ENCODE data around the gene PPIB.
"Not testable (repeated sequence)": the region's sequence is repeated elsewhere in the genome, so short reads cannot be mapped to it uniquely, and the experiment has no call there.

Gene PPIB

DNA sequence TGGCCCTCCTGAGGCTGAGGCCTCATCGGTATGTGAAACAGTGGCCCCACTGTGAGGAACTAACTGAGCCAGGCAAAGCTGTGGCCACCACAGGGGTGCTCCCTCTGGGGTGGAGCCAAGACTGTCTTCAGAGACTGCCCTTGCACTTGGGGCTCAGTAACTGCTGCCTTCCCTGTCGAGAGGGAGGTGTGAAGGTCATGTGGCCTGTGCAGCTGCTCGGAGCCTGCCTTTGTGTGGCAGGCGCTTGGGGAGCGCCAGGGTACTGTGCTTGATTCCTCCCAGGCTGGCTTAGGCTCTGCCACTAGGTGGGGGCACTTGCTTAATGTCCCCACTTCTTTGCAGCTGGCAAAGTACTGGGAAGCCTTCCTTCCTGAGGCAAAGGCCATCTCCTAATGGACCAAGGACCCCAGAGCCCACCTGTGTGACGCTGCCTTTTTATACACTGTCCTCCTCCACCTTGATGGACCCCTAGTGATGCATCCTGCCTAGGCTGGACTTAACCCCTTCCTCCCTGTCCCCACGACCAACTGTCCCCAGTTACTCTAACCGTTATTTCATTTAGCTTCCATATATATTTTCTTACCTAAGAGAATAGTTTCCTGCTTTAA is 25.5 kb downstream of the PPIB start:
- DNase-seq = no peak

GRCh38 chr15:64136347-64136746 is 26.5 kb downstream of the PPIB start:
- no peak for DNase-seq

GRCh38 chr15:64134345-64134829 is 28.4 kb downstream of the PPIB start:
- no peak for DNase-seq

GRCh38 chr15:64133623-64134344 is 29.0 kb downstream of the PPIB start:
- no peak for DNase-seq

DNA sequence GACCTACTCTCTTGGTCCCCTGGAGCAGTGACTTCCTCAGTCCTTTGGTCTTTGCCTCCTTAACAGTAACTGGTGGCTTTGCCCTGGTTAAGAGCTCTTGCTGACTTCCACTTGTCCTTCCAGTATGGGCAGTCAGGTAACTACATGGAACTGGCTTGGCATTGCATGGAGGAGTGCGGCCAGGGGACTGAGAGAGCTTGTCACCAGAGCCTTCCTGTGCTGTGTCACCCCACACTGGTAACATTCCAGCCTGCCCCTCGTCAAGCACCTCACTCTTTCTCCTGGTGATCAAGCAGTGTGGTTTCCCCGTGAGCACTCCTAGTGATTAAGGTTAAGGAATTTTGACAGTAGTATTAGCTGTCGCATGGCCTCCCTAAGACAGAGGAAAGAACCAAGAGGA is 30.6 kb downstream of the PPIB start:
- no peak for DNase-seq

GRCh38 chr15:64131547-64131946 is 31.3 kb downstream of the PPIB start:
- no peak for DNase-seq

GRCh38 chr15:64130159-64130558 is 32.7 kb downstream of the PPIB start:
- no peak for DNase-seq

GRCh38 chr15:64127521-64128270 is 35.1 kb downstream of the PPIB start:
- DNase-seq = no peak

- no peak for DNase-seq
These were observed 36.8 kb downstream of the PPIB start for GRCh38 chr15:64125978-64126377.

DNA sequence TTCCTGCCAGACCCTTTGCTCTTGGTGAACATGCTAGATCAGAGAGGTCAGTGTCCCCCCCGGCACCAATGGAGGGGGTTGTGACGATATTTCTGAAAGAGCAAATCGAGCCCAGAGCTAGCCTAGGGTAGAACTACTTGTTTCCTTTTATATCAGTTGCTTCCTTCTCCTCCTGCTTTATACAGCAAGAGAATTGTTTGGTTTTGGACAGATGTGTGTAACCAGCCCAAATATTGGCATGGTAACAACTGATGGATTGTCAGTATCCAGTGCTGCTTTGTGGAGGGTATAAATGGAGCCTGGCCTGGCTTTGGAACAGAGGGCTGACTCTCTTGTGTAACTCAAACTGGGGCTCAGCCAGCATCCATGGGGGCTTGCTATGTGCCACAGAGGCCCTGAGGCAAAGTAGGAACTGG is 39.9 kb downstream of the PPIB start:
- no peak for DNase-seq

DNA sequence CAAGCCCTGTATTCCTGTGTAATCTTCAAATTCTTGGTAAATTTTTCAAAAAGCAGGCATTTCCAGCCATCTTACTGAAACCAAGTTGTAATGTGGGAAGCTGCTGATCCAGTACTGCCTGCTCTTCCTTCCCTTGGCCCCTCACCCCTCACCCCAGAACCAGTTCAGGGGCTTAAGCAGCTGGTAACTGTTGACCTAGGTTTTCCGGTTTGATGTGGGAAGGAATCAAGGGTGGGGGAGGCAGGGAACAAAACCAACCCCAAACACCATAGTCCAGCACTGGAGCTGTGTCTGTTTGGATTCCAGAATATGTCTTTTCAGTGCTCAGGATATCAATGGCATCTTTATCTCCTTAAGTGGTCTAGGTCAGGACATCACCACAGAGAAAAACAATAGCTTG is 40.4 kb downstream of the PPIB start:
- DNase-seq = no peak

GRCh38 chr15:64121614-64122013 is 41.2 kb downstream of the PPIB start:
- DNase-seq = no peak

- not testable (repeated sequence) for DNase-seq
These were observed 42.5 kb downstream of the PPIB start for GRCh38 chr15:64120322-64120721.

DNA sequence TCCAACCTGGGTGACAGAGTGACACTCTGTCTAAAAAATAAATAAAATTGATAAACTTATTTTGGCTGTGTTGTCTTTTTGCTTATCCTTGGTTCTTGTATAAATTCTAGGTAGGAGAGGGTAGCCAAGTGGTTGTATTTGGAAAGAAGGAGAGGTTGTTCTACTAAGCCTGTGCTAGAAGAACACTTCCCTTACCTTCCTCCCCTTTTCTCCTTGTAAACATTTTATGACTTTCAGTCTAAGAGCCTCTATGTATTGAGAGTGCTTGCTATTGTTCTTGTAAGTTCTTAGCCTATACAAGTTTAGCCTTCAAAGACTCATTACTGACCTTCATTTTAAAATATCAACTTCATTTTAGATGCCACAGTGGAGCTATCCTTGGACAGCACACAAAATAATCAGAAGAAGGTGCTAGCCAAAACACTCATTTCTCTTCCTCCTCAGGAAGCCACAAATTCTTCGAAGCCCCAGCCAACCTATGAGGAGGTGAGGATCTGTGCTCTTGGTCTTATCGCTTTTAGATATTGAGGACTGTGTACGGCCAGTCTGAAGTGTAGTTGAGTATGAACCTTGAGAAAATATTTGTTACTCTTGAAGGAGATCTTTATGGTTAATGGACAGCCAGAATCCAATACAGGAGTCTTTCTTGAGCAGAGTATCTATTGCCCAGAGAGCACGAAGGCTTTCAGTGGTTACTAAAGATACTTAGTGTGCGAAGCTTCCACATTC is 44.9 kb downstream of the PPIB start:
- DNase-seq = no peak

DNA sequence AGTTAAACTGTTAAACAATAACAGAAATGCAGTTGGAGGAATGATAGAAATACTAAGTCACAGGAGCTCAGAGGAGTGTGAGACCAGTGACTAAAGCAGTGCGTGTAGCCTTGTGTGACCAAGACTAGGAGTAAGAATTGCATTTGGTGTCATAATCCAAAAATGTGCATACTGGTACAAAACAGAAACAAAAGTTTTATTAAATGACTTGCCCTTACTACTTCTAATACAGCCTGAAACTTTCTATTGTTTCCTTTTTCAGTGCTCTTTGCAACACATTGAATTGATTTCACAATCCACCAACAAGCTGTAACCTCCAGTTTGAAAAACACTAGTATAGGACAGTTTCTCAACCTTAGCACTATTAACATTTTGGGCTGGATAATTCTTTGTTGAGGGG is 49.9 kb downstream of the PPIB start:
- DNase-seq = peak; percentile 49

- no peak for DNase-seq
These were observed 50.6 kb downstream of the PPIB start for GRCh38 chr15:64112073-64112772.

DNA sequence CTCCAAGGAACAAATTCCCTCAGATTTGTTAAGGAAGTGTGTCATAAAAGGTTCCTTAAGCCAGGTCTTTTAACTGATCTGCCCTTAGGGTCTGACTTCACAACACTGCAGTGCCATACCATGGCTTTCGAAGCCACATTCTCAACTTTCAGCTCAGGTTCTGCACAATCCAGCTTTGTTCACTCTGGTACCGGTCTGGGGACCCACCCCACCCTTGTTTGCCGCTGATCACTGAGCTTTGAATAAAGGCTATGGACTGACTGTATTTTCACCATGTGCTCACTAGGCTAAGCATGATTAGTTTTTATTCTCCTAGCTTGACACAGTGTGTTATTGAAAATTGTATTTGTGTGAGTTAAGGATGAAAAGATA is 51.2 kb downstream of the PPIB start:
- DNase-seq = no peak

GRCh38 chr15:64110950-64111678 is 51.7 kb downstream of the PPIB start:
- DNase-seq = no peak

- DNase-seq = not testable (repeated sequence)
These were observed 52.6 kb downstream of the PPIB start for GRCh38 chr15:64110108-64110701.

GRCh38 chr15:64107337-64107736 is 55.5 kb downstream of the PPIB start:
- DNase-seq = no peak
